ENCODE measurements around the gene CDCA5. TPM values are rescaled to one million over a fixed set of nuclear protein-coding genes. Genes with fewer than 3 reads are reported as not detected.

CDCA5 gene
- total and polyA plus RNA-seq, 2 experiments from 2014 or later = 6.4 to 7.9 TPM

GRCh38 chr11:65125197-65126056 is 41.6 kb upstream of the CDCA5 start:
- DNase-seq (ENCODE audit: low spot score) = no peak
- no peaks in the 10 kb centered on the region for H3K9me3 ChIP-seq (ENCODE audit: low read depth)
- H3K79me2 ChIP-seq = peaks cover 39% of the 10 kb centered on the region
- no peaks in the 10 kb centered on the region for H3K27me3 ChIP-seq
- TF ChIP-seq CTCF (IDR thresholded peaks at IDR 0.05; ENCODE audit: poor library complexity) (no peak), EZH2 (IDR thresholded peaks at IDR 0.05; ENCODE audit: borderline replicate concordance) (no peak), EZH2phosphoT487 (IDR thresholded peaks at IDR 0.05; ENCODE audit: low read depth, severe bottlenecking, unreplicated experiment) (no peak)
- H3K9me2 ChIP-seq (replicated peaks; ENCODE audit: insufficient read depth) = no peaks in the 10 kb centered on the region
- H3K36me3 ChIP-seq (replicated peaks; ENCODE audit: insufficient read depth, low read depth) = peaks cover 2% of the 10 kb centered on the region
- H2AFZ ChIP-seq = no peak overlapping the region
- no peaks in the 10 kb centered on the region for H4K20me1 ChIP-seq (ENCODE audit: insufficient read depth, poor library complexity, severe bottlenecking)
- peaks cover 12% of the 10 kb centered on the region for H3K4me1 ChIP-seq (ENCODE audit: insufficient read depth)
- no peak overlapping the region for H3K4me2 ChIP-seq
- WGBS (ENCODE audit: low lambda C conversion rate, missing lambda C conversion rate) = 94% methylated on average over 12 of the region's 12 CpGs
- H3K4me3 ChIP-seq = no peak overlapping the region
- no peak overlapping the region for H3K27ac ChIP-seq

- DNase-seq (ENCODE audit: low spot score) = no peak
- WGBS (ENCODE audit: low lambda C conversion rate, missing lambda C conversion rate) = 93% methylated on average over 5 of the region's 5 CpGs
- Histone ChIP-seq H3K27me3 (no peaks in the 10 kb centered on the region), H3K4me3 (no peak overlapping the region), H3K36me3 (replicated peaks; ENCODE audit: insufficient read depth, low read depth) (peaks cover 2% of the 10 kb centered on the region), H3K4me1 (ENCODE audit: insufficient read depth) (peaks cover 12% of the 10 kb centered on the region), H3K27ac (no peak overlapping the region), H3K79me2 (peaks cover 46% of the 10 kb centered on the region), H3K4me2 (no peak overlapping the region), H3K9me2 (replicated peaks; ENCODE audit: insufficient read depth) (no peaks in the 10 kb centered on the region), H4K20me1 (ENCODE audit: insufficient read depth, poor library complexity, severe bottlenecking) (no peaks in the 10 kb centered on the region), H3K9me3 (ENCODE audit: low read depth) (no peaks in the 10 kb centered on the region), H2AFZ (no peak overlapping the region)
- TF ChIP-seq EZH2phosphoT487 (IDR thresholded peaks at IDR 0.05; ENCODE audit: low read depth, severe bottlenecking, unreplicated experiment) = no peak
- TF ChIP-seq EZH2 (IDR thresholded peaks at IDR 0.05; ENCODE audit: borderline replicate concordance) = no peak
- no peak for TF ChIP-seq CTCF (IDR thresholded peaks at IDR 0.05; ENCODE audit: poor library complexity)
Measured at GRCh38 chr11:65124480-65125196, 40.8 kb upstream of the CDCA5 start.

GRCh38 chr11:65121865-65122696 is 38.2 kb upstream of the CDCA5 start, which contains the start of the genes FAU and MRPL49:
Gene FAU (minus strand): TSS chr11:65122134. CDS start chr11:65121813, 321 bp downstream.
Gene MRPL49 (plus strand): TSS chr11:65122321. CDS start chr11:65122347, 26 bp downstream.
- Histone ChIP-seq H3K4me2 (peak within 1 kb of the TSS; percentile 89), H3K9me2 (replicated peaks; ENCODE audit: insufficient read depth) (no peaks in the 10 kb centered on the region), H3K36me3 (replicated peaks; ENCODE audit: insufficient read depth, low read depth) (peaks cover 2% of the 10 kb centered on the region), H3K79me2 (peaks cover 53% of the 10 kb centered on the region), H2AFZ (peak within 1 kb of the TSS; percentile 77), H3K27ac (peak within 1 kb of the TSS; percentile 96), H3K27me3 (no peaks in the 10 kb centered on the region), H3K4me1 (ENCODE audit: insufficient read depth) (peaks cover 12% of the 10 kb centered on the region), H3K4me3 (peak within 1 kb of the TSS; percentile 60), H4K20me1 (ENCODE audit: insufficient read depth, poor library complexity, severe bottlenecking) (no peaks in the 10 kb centered on the region), H3K9me3 (ENCODE audit: low read depth) (no peaks in the 10 kb centered on the region)
- no peak for TF ChIP-seq EZH2 (IDR thresholded peaks at IDR 0.05; ENCODE audit: borderline replicate concordance)
- DNase-seq (ENCODE audit: low spot score) = peak; percentile 100
- under 1% methylated on average over 64 of the region's 64 CpGs for WGBS (ENCODE audit: low lambda C conversion rate, missing lambda C conversion rate)
